DMS153 treated with DMSO at 0.1 percent for 48 hours (cell line): Measurements from ENCODE around the gene INSYN2A.

Experiments used
- DNase-seq: peaks from one replicate; lab custom pipeline; 2025; ENCODE audit not compliant: unreplicated experiment; lab: John Stamatoyannopoulos, UW

The INSYN2A gene

DNA sequence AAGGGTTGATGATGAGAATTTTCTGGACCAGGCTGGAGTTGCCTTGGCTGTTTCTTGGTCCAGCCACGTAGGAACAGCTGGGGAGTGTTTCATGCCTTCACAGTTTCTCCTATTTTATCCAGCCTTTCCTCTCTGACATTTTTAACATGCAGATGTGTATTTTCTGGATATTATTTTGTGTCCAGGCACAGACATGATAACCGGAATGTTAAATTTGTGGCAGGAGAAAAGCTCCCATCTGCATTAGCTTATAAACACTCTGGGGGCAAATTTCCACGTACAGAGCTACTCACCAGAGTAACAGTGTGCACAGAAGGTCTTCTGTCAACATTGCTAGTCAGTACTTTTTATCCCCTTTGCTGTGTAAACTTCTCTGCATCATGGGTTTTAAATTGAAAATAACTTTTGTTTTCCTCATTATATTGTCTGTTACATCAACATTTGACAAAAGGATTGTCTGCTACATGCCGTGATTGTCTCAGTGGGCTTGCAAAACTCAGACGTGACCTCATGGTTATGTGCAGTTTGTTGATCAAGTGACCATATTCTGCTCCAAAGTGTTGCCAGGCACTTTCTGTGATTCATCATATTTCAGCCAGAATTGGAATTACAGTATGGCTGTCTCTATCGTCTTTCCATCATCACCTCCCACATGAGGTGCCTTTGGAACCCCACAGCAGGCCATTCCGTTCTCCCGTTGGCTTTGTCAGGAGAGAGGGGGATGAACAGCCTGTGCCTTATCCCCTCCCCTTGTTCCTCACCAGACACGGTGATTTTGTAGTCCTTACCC is 41.4 kb downstream of the INSYN2A start:
- DNase-seq: no peak

DNA sequence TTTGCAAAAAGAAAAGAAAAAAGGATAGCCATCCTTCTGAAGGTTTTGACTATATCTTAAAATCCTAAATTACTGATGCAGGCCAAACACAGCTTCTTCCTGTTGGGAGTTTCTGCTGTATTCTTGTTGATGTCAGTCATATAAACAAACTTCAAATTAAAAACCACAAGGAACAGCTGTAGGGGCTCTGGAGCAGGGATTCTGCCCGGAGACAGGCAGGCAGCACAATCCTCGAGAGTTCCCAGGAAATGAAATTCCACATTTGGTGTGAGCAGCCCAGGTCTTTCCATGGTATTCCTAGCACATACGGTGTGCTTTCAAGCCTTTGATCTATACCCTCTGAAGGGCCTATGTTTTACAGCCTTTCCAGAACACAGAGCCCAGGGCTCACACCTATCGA is 43.2 kb downstream of the INSYN2A start:
- no peak for DNase-seq

DNA sequence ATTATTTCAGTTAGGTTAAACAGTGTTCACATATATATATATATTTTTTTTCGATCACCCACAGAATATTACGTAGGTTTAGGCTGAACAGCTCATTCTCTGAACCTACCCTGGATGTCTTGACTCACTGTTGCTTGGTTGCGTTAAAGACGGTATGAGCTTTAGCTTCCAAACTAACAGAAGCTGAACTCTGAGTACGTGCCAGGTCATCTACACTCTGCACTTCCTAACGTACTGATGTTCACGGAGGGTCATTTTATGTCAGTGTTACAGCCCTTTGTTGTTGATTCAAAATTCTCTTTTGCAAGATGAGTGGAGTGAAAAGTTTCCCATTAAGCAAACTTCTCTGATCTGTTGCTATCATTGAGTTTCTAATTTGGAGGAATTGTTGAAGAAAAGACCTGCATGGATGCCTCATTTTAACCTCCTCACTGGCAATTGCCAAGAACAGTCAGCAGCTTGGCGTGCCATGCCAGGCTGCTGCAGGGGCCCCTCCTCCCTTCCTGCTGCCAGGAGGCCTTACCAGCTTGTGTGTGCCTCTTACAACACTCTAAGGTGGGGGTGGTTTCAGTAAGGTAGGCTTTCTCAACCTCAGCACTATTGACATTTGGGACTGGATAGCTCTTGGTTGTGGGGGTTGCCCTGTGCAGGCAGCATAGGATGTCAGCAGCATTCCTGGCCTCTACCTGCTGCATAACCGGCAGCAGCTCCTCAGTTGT is 44.3 kb downstream of the INSYN2A start:
- DNase-seq: no peak

DNA sequence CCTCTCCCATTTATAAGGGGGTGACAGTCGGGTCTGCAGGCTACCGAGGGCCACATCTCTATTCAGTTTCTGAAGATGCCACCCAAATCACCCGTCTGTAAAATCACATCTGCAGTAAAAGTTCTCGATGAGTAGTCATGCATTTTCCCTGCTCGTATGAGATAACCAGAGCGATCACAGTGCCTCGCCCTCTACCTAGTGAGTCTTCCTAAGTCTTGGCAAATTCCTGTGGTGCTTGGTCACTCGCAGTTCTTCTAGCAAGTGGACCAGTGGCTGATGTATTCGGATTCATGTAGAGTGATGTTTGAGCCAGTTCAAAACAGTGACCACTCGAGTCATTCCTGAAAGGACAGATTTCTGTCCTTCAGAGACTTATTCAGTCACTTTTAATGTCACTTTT is 44.9 kb downstream of the INSYN2A start:
- no peak for DNase-seq

DNA sequence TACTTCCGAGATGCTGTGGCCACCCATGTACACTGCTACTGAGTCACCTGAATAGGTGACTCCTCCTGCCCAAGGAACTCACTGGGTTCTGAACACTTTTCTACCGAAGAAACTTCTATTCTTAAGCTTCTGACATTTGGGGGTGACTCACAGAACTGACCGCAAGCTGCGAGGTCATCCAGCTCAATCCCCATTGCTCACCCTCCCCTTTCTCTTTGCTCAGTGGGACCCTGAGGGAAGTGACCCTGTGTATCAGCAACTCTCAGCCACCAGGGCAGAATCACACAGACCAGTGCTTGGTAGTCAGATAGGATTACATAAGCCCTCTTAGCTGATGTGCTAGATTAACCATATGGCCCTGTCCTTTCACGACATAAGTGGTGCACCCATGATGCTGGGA is 46.3 kb downstream of the INSYN2A start:
- no peak for DNase-seq

DNA sequence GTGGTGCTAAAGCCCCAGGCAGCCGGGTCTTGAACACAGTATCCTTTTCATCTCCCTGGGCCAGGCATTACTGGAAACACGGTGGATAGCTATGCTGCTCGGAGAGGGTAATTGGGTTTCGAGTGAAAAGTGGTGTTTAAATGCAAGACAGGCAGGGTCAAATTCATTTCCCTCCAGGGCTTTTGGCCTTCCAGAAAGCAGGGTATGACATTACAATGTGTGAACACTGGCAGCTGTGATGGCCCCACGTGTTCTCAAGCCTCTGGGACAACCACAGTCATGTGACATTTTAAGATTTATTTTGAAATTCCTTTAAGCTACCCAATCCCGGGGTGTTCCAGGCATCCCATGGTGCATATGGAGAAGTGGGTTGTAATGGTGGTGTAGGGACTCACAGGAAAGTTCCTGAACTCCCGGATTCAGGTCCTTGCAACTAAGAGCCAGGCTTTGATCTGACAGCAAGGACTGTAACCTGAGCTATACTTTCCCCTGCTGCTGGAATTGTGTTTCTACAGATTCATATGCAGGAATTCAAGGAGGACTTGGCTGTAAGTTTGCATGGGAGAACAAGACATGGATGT is 46.8 kb downstream of the INSYN2A start:
- no peak for DNase-seq

DNA sequence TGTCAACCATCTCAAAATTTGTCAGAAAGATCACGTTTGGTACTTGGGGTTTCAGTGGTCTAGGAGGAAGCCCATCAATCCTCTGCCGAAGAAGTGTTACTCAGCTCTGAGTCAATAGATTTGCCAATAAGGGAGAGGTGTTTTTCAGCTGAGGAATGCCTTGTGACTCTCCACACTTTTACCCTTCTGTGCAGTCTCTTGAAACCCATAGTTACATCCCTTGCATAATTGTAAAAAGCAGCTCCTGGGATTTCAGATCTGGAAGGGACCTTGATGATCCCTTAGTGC is 47.5 kb downstream of the INSYN2A start:
- DNase-seq: no peak

DNA sequence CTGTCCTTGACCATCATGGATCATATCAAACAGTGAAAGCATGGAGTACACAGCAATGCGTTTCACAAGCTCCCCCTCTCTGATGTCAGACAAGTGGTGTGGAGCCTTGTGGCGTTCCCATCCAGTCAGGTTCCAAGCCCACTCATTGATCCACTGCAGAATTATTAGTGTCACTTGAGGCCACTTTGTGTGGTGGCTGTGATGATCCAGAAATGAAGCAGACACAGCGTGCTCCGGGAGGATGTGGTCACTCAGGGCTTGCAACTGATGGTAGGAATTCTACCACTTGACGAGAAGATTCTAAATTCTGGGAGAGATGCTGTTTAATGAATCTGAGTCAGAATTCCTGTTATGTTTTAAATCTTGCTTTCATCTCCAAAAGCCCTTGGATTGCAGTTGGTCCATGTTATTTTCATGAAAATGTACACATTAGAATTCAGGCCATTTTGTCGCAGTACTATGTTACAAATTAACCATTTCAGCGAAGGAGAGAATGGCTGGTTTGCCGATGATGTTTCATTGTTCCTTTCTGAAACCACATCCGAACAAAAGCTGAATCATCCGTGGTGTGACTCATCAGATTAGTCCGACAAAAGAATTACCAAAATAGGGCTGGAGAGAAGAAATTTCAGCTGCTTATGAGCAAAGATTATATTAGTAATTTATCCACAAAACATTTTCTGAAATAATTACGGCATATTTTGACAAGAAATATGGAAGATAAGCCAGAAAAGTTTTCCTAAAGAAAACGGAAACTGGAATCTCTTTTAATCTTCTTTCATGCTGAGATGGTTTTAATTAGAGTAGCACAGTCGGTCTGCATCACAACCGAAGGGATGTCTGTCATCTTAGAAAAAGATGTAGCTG is 48.1 kb downstream of the INSYN2A start:
- DNase-seq: no peak

DNA sequence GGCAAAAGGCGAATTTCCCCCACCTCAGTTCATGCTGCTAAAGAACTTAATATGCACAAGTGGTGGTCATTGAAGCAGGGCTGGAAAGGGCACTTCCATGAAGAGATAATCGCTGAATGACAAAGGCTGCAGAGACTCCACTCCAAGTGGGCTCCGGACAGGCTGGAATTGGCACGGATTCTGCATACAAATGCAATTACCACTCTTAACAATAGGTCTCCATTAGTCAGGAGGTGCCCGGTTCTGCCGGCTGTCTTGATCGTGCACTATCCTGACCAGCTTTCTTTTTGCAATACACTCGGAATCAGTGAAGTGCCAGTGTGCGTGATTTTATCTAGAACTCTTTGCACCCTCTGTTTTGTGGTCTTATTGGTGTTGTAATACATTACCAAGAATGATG is 49.7 kb downstream of the INSYN2A start:
- no peak for DNase-seq
